Parathyroid adenoma (tissue), 2 donors: ENCODE results near the gene PRDM1.

ENCODE experiments used
- H2AFZ ChIP-seq: fragments of 300-600 bp; sonication (generic); one replicate; pipeline ENCODE4 v1.7.0; 2017; ENCODE audit warnings: antibody characterized with exemption, mild to moderate bottlenecking
- H3K27ac ChIP-seq: fragments of 300-600 bp; sonication (generic); one replicate; pipeline ENCODE4 v1.7.0; 2017
- H3K27me3 ChIP-seq: fragments of 300-600 bp; sonication (generic); one replicate; pipeline ENCODE4 v1.7.0; 2017; ENCODE audit warnings: low read length; ENCODE audit not compliant: control insufficient read depth, insufficient read depth
- H3K36me3 ChIP-seq: fragments of 300-600 bp; sonication (generic); one replicate; pipeline ENCODE4 v1.7.0; 2017; ENCODE audit warnings: low read length; ENCODE audit not compliant: control insufficient read depth, insufficient read depth
- H3K4me1 ChIP-seq: fragments of 300-600 bp; sonication (generic); one replicate; pipeline ENCODE4 v1.7.0; 2017; ENCODE audit warnings: control low read depth
- H3K4me2 ChIP-seq: fragments of 300-600 bp; sonication (generic); one replicate; pipeline ENCODE4 v1.7.0; 2017; ENCODE audit warnings: low read length
- H3K4me3 ChIP-seq: fragments of 300-600 bp; sonication (generic); one replicate; pipeline ENCODE4 v1.7.0; 2017; ENCODE audit warnings: low read depth, low read length
- H3K79me2 ChIP-seq: fragments of 300-600 bp; sonication (generic); one replicate; pipeline ENCODE4 v1.7.0; 2017; ENCODE audit warnings: control low read depth
- H3K9ac ChIP-seq: fragments of 300-600 bp; sonication (generic); one replicate; pipeline ENCODE4 v1.7.0; 2017; ENCODE audit warnings: mild to moderate bottlenecking
- H3K9me3 ChIP-seq: fragments of 300-600 bp; sonication (generic); one replicate; pipeline ENCODE4 v1.7.0; 2017; ENCODE audit warnings: low read length; ENCODE audit not compliant: control insufficient read depth
- CTCF ChIP-seq: fragments of 300-600 bp; sonication (generic); IDR thresholded peaks from one replicate; pipeline ENCODE4 v1.7.0; 2017; ENCODE audit warnings: antibody characterized with exemption, mild to moderate bottlenecking
- donor health status: primary hyperparathyroidism.

The PRDM1 gene

GRCh38 chr6:106085984-106086813, at the start of gene PRDM1:
Gene PRDM1, plus strand, starts transcription at chr6:106086336. Its CDS starts 218 bp downstream, at chr6:106086554.
- no peak within 1 kb of the TSS for H3K9ac ChIP-seq
- TF ChIP-seq CTCF: no peak

DNA sequence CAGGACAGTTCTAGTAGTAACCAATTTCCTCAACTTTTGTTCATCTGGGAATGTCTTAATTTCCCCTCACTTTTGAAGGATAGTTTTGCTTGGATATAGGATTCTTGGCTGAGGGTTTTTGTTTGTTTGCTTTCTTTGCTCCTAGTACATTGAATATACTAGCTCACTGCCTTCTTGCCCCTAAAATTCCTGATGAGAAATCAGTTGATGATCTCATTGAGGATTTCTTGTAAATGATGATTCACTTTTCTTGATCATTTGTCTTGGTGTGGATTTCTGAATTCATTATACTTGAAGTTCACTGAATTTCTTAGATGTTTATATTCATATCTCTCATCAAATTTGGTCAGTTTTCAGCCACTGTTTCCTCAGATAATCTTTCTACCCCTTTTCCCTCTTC, 49.1 kb upstream of the PRDM1 start:
- Histone ChIP-seq H3K4me3 (no peak overlapping the region), H3K27me3 (no peaks in the 10 kb centered on the region), H2AFZ (no peak overlapping the region), H3K36me3 (no peaks in the 10 kb centered on the region), H3K27ac (no peak overlapping the region), H3K4me1 (no peaks in the 10 kb centered on the region), H3K79me2 (no peaks in the 10 kb centered on the region), H3K9me3 (no peaks in the 10 kb centered on the region), H3K9ac (no peak overlapping the region), H3K4me2 (no peak overlapping the region)
- no peak for TF ChIP-seq CTCF

More at GRCh38 chr6:106085984-106086813, at the start of gene PRDM1:
- Histone ChIP-seq H3K4me3 (peak within 1 kb of the TSS; percentile 42), H3K79me2 (no peaks in the 10 kb centered on the region), H3K27ac (peak within 1 kb of the TSS; percentile 56), H3K4me2 (peak within 1 kb of the TSS; percentile 70), H3K36me3 (no peaks in the 10 kb centered on the region), H2AFZ (peak within 1 kb of the TSS; percentile 76), H3K9me3 (no peaks in the 10 kb centered on the region), H3K27me3 (no peaks in the 10 kb centered on the region), H3K4me1 (peaks cover 4% of the 10 kb centered on the region)

GRCh38 chr6:106039897-106040592, 46.1 kb upstream of the PRDM1 start:
- H3K9me3 ChIP-seq: no peaks in the 10 kb centered on the region
- H3K27ac ChIP-seq: no peak overlapping the region
- no peak overlapping the region for H3K9ac ChIP-seq
- no peaks in the 10 kb centered on the region for H3K4me1 ChIP-seq
- no peaks in the 10 kb centered on the region for H3K79me2 ChIP-seq
- H2AFZ ChIP-seq: no peak overlapping the region
- H3K4me2 ChIP-seq: no peak overlapping the region
- no peaks in the 10 kb centered on the region for H3K27me3 ChIP-seq
- no peaks in the 10 kb centered on the region for H3K36me3 ChIP-seq
- TF ChIP-seq CTCF: no peak
- no peak overlapping the region for H3K4me3 ChIP-seq

- H3K9ac ChIP-seq: no peak overlapping the region
- no peaks in the 10 kb centered on the region for H3K36me3 ChIP-seq
- no peak for TF ChIP-seq CTCF
- H3K27me3 ChIP-seq: no peaks in the 10 kb centered on the region
- H3K79me2 ChIP-seq: no peaks in the 10 kb centered on the region
- H3K9me3 ChIP-seq: no peaks in the 10 kb centered on the region
- H3K4me2 ChIP-seq: no peak overlapping the region
- H3K4me1 ChIP-seq: no peaks in the 10 kb centered on the region
- H3K4me3 ChIP-seq: no peak overlapping the region
- no peak overlapping the region for H2AFZ ChIP-seq
- no peak overlapping the region for H3K27ac ChIP-seq
Observed at GRCh38 chr6:106044151-106044550, 42.0 kb upstream of the PRDM1 start.
